Subcutaneous adipose tissue (tissue), 4 donors: ENCODE results near the gene LAMB1. TPM values are rescaled to one million over a fixed set of nuclear protein-coding genes. Genes with fewer than 3 reads are reported as not detected.

ENCODE experiments used
- CTCF ChIP-seq: fragments of 450-650 bp; IDR thresholded peaks from one replicate; pipeline ENCODE4 v1.5.1; 2016; ENCODE audit warnings: low read depth, mild to moderate bottlenecking, control low read depth, antibody characterized with exemption, moderate library complexity
- total RNA-seq, 4 donors: library from RNA; depleted of rRNA; stranded (reverse); fragments of >200 nt; gene quantifications; one replicate each; pipeline ENCODE4 v1.1.0, GENCODE V29; 2016

The LAMB1 gene
- total RNA-seq, 4 donors from 2014 or later: 218 to 376 (median 309) TPM

GRCh38 chr7:108017776-108018151 lies 14.8 kb upstream of the LAMB1 start:
- no peak for TF ChIP-seq CTCF

GRCh38 chr7:108016841-108017775 lies 14.1 kb upstream of the LAMB1 start:
- TF ChIP-seq CTCF: no peak

GRCh38 chr7:108015740-108016139 lies 12.8 kb upstream of the LAMB1 start:
- TF ChIP-seq CTCF: no peak

GRCh38 chr7:108014747-108015682 lies 12.1 kb upstream of the LAMB1 start:
- TF ChIP-seq CTCF: no peak

GRCh38 chr7:108014215-108014614 lies 11.3 kb upstream of the LAMB1 start:
- no peak for TF ChIP-seq CTCF

GRCh38 chr7:108012499-108013430 lies 9.8 kb upstream of the LAMB1 start:
- no peak for TF ChIP-seq CTCF
